Activated effector memory CD4-positive, alpha-beta T cell treated with Interleukin-2 at 50 U/mL for 16 hours (primary cell): Measurements from ENCODE around the gene HSPB7.
"Not testable (repeated sequence)": the region's sequence is repeated elsewhere in the genome, so short reads cannot be mapped to it uniquely, and the experiment has no call there.

Experiments
- DNase-seq: peaks from one replicate; pipeline ENCODE4 v3.0.0-alpha.2; 2020

The HSPB7 gene

GRCh38 chr1:16020878-16021277 lies 3.0 kb upstream of the HSPB7 start:
- not testable (repeated sequence) for DNase-seq

DNA sequence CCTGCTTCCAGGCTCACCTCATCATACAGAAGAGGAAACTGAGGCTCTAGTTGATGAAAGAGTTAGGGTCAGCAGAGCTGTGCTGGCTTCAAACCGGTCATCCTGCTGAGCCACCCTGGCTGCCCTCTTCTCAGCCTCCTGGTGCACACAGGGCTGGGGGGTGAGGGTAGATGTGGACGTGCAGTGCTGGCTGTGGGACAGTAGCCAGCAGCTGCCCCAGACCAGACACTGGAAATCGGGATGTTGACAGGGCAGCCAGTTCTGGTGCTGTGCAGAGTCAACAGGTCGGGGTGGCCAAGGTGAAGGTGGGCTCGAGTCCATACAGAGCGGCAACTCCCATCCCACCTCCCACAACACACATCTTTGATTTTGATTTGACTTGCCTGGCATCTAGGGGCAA lies 2.5 kb upstream of the HSPB7 start:
- no peak for DNase-seq

DNA sequence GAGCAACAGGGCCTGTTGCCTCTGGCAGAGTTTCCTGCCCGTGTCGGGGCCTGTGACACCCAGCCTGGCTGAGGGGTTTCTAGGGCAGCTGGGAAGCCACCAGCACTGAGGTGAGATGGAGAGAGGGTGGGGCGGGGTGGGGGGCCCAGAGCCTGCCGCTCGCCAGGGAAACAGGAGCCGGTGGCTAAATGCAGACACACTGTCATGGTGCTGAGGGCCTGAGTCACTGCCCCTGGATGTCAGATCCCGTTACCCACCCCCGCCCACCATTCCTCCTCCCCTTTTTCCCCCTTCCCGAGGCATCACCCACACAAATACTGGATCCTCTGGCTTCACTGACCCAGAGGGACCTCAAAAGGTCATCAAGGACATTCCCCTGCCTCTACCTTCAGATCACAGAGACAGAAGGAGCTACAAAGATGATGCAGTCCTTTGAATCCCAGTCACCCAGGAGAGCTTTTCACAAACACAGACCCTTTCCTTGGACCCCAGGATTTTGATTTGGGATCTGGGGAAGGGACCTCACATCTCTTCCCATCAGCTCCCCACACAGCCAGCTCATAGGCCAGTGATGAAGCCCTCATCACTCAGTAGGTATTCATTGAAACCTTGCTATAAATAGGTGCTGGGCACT lies 1.9 kb upstream of the HSPB7 start:
- DNase-seq, result no peak

GRCh38 chr1:16018749-16019643 lies 1.2 kb upstream of the HSPB7 start:
- no peak for DNase-seq

DNA sequence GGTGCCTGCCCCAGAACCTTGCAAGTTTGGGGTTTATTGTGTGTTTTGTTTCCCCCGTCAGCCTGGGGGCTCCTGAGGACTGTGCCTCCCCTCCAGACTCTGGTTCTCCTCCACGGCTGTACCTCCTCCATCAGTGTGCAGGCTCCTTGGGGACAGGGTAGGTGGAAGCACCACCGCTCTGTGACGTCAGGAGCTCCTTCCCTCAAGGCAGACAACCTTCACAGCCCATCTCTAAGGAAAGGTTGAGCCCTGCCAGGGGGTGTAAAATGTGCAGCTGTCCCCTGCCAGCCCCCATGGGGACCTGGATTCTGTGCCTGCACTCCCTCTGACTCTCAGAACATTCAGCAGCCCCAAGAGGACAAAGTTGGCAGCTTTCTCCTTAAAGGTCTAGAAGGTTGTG lies 465 bp upstream of the HSPB7 start:
- DNase-seq, result no peak

GRCh38 chr1:16017076-16017460 lies 775 bp downstream of the HSPB7 start:
- no peak for DNase-seq

DNA sequence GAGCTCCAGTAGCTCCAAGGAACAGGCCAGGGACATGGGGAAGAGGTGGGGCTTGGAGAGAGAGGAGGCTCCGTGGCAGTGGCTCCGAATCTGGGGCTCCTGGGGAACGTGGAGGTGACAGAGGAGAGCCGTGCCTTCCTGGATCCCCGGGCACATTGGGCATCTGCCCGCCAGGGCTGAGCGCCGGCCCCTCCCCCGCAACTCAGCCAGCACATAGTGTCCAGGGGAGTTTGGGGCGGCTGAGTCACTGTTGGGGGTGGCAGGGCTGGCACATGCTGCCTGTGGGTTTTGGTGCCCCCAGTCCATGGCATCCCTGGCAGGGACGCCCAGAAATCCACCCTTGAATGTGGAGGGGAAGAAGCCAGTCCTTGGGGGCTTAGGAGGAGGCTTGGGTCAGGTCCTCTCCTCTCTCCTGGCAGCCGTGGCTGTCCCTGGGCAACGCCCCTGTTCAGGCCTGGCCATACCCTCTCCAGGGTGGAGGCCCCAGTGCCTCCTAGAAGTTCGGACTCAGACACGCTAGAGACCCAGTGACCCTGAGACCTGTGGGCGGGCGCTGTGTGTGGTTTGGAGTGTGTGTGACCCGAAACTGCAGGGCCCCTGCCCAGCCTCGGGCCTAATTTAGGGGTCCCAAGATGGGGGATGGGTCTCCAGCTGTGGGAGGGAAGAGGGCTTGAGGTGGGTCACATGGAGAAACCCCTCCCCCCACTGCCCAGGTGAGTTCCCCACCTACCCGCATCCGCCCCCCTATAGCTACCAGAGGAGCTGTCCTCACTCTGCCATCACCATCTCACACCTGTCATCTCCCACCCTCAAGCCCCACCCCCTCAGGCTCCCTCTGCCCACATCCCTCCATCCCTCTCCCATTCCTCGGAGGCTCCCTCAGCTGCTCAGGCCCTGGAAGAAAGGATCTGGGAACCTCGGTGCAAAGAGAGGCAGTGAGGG lies 1.6 kb downstream of the HSPB7 start:
- DNase-seq, result no peak

GRCh38 chr1:16015491-16015890 lies 2.4 kb downstream of the HSPB7 start:
- no peak for DNase-seq

- no peak for DNase-seq
These were observed 3.0 kb downstream of the HSPB7 start for GRCh38 chr1:16014509-16015482.

DNA sequence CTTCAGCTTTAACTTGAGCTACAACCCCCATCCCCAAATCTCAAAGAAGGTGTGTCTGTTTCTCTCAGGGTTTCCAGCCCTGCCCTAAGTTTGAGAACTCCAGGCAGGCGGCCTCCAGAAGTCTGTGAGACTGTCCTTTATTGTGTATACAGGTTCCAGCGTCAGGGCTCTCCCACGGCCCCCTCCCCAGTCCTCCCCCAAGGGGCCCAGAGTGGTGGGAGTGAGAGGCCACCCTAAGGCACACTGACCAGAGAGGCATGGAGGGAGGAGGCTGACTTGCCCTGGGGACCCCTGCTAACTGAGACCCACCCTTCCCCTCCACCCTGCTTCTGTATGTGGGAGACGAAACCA lies 4.0 kb downstream of the HSPB7 start:
- DNase-seq, result no peak

DNA sequence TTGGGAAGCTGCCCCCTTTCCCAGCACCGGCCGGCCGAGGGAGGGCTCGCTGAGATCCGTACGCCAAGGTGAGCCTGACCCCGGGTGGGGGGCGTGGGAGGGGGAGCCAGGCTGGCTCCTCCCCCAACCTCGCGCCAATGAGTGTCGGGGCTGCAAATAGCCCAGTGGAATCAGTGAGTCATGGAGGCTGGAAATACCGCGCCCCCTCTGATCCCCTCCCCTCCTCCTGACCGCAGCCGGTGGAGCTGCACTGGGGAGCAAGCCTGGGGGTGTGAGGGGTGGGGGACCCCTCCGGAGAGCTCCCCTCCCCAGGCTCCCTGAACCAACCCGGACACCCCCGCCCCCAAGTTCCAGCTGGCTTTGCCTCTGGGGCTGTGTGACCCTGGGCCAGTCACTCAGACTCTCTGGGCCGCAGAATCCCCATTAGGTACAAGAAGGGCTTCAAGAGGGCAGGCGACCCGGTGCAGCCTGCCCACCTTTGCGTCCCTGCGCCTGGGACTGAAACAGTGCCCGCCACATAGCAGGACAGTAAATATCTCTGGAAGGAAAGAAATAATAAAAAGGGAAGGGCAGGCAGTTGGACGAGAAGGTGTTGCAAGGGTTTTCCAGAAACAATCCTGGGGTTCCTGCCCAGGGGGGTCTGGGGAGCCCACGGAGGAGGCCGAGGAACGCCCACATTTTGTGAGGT lies 4.5 kb downstream of the HSPB7 start:
- peak; percentile 3 for DNase-seq

- DNase-seq, result no peak
These were observed 5.1 kb downstream of the HSPB7 start for GRCh38 chr1:16012590-16013219.

DNA sequence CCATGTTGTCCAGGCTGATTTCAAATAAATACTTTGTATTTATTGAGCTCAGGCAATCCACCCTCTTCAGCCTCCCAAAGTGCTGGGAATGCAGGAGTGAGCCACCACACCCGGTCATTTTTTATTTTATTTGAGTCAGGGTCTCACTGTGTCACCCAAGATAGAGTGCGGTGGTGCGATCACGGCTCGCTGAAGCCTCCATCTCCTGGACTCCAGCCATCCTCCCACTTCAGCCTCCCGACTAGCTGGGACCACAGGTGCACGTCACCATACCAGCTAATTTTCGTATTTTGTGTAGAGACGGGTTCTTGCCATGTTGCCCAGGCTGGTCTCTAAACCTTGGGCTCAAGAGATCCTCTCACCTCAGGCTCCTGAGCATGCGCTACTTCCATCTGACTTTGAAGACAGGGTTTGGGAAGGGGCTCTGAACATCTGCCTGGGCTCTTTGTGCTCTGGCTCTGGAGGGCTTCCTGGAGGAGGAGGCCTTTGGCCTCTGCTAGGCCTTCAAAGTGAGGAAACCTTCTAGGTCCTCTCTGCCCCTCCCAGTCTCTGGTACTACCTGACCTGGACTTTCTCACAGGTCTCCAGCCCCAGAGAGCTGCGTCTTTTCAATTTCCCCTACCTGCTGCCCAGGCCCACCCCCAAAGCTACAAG lies 5.8 kb downstream of the HSPB7 start:
- DNase-seq, result no peak

DNA sequence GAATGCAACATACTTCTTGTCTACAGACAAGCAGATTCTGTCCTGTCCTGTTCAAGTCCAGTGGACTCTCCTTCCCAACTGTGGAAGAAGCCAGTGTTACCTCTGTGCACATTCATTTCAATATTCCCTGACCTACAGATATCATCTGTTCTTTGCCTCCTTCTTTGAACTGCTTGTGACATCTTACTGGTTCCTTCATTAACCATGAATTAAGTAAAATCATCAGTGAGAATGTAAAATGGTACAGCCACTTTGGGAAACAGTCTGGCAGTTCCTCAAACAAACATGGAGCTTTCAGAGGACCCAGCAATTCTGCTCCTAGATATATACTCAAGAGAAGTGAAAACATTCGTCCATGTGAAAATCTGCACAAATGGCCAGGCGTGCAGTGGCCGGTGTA lies 7.0 kb downstream of the HSPB7 start:
- DNase-seq, result no peak

DNA sequence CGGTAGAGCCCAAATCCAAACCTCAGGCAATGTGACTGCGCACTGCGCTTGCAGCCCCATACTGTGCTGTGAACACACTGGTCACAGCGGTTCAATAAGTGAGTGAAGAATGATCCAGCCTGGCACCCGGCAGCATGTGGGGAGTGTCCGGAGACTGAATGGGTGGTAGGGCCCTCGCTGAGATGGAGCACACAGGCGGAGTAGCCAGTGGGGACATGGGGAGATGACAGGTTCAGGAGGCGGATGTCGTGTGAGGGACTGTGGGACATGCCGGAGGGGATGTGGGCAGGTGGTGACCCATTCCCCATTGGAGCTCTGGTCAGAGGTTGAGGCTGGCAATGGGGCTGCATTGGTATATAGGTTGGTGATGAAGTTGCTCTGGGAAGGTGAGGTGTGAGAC lies 8.2 kb downstream of the HSPB7 start:
- no peak for DNase-seq

DNA sequence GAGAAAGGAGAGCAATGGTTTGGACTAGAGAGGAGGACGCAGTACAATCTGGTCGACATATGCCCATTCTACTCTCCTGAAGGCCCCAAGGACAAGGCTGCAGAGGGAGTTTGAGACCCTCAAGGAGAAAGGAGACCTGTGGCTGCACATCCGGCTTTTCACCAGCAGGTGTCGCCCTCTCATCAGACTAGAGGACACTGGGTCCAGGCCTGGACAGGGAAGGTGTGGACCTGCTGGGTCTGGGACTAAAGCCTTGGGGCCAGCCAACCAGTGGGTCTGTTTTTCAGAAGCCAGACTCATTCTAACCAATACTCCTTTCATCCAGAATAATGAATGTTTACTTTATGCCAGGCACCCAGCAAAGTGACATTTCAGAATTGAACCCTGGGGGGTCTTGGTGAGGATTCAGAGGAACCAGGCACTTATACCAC lies 8.8 kb downstream of the HSPB7 start:
- DNase-seq, result peak; percentile 53

- no peak for DNase-seq
These were observed 10.0 kb downstream of the HSPB7 start for GRCh38 chr1:16007671-16008341.

DNA sequence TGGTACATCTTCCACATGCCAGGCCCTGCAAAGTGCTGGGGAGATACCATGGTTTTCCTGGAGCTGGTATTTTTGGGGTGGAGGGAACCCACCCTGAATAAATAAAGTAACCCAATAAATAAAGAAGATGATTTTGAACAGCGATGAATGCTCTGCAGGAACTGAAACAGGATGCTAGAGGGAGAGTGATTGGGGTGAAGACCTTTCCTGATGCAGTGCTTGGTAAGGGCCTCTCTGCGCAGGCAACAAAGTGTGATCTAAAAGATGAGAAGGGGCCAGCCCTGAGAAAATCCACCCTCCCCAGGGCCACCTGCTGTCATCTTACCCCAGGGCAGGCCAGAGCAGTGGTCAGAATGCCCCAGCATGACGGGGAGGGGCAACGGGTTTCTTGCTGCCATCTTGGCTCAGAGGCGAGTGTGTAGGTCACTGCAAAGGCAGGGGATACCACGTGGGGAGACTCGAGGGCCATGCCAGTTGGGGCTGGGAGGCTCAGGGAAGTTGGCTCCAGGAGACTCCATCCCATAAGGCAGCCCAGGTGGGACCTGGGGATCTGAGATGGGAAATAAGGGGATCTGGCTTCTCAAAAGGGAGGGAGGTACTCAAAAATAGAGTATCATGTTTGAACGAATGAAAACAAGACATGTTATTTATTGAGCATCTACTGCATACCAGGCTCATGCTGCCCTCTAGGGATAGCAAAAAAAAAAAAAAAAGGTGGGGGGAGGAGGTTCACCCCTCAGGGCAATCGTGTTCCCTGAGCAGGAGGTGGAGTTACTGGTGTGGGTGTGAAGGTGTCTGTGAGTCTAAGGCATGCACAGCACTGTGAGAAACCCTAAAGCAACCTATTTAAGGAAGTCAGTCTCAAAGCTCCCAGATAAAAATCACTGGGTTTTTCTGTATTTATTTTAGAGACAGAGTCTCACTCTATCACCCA lies 11.0 kb downstream of the HSPB7 start:
- DNase-seq, result no peak

DNA sequence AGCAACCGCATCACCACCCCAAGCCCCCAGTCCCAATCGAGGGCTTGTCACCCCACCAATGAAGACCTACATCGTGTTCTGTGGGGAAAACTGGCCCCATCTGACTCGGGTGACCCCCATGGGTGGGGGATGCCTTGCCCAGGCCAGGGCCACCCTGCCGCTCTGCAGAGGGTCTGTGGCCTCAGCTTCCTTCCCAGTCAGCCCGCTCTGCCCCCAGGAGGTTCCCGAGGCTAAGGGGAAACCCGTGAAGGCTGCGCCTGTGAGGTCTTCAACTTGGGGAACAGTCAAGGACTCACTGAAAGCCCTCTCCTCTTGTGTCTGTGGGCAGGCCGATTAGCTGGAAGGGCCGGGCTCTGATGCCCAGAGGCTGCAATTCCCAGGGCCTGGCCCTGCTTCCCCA lies 11.8 kb downstream of the HSPB7 start:
- no peak for DNase-seq
